ENCODE data around the gene MSANTD3.

DNA sequence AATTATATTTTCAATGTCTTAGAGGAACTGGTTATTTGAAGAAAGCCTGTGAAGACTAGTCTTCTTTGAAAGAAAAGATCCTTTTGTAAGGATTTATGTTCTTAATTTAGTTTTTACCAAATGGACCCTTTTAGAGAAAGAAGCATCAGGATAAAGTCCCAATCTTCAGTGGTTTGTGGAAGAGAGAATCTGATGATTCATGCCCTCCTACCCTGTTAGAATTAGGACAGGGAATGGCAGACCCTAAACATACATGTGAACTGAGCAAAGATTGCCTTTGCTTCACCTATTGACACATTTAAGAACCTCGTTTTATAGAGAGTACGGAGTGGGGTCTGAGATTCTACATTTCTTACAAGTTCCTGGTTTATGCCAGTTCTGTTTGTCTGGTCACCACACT lies 26.0 kb downstream of the MSANTD3 start:
- TF ChIP-seq, protein P1, sequence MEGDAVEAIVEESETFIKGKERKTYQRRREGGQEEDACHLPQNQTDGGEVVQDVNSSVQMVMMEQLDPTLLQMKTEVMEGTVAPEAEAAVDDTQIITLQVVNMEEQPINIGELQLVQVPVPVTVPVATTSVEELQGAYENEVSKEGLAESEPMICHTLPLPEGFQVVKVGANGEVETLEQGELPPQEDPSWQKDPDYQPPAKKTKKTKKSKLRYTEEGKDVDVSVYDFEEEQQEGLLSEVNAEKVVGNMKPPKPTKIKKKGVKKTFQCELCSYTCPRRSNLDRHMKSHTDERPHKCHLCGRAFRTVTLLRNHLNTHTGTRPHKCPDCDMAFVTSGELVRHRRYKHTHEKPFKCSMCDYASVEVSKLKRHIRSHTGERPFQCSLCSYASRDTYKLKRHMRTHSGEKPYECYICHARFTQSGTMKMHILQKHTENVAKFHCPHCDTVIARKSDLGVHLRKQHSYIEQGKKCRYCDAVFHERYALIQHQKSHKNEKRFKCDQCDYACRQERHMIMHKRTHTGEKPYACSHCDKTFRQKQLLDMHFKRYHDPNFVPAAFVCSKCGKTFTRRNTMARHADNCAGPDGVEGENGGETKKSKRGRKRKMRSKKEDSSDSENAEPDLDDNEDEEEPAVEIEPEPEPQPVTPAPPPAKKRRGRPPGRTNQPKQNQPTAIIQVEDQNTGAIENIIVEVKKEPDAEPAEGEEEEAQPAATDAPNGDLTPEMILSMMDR (IDR thresholded peaks at IDR 0.05) = no peak
- TF ChIP-seq POLR2A (IDR thresholded peaks at IDR 0.05) = no peak
